GM12801 (cell line): ENCODE data around the gene GPR68.

Experiments
- CTCF ChIP-seq: IDR thresholded peaks from one replicate; pipeline ENCODE4 v1.5.1; 2011; ENCODE audit warnings: control low read depth; ENCODE audit not compliant: insufficient read length; ENCODE audit errors: extremely low read depth

GPR68 gene

DNA sequence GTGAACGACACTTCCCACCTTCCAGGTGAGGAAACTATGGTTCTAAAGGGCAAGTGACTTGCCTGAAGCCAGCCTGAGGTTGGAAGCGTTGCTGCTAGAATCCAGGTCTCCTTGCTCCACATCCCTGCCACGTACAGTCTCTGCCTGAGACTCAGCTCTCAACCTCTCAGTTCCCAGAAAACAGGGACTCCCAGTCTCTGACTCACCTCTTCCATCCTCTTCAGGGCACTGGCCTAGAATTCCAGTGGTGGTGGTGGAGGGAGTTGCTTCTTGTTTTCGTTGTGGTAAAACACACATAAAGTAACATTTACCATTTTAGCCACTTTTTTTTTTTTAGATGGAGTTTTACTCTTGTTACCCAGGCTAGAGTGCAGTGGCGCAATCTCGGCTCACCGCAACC lies 7.3 kb downstream of the GPR68 start:
- no peak for TF ChIP-seq CTCF

- no peak for TF ChIP-seq CTCF
Observed at GRCh38 chr14:91235841-91236240, 8.7 kb downstream of the GPR68 start.

DNA sequence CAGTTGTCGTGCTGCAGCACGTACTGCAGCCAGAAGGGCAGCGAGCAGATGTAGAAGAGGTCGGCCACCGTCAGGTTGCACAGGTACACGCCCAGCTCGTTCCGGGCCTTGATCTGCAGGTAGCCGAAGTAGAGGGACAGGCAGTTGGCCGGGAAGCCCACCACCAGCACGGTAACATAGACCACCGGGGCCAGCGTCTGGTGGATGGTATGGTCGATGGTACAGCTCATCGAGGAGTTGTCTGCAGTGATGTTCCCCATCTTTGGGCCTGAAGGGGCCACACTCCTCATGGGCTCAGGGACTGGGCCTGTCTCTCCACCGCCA lies 9.8 kb downstream of the GPR68 start:
- no peak for TF ChIP-seq CTCF

DNA sequence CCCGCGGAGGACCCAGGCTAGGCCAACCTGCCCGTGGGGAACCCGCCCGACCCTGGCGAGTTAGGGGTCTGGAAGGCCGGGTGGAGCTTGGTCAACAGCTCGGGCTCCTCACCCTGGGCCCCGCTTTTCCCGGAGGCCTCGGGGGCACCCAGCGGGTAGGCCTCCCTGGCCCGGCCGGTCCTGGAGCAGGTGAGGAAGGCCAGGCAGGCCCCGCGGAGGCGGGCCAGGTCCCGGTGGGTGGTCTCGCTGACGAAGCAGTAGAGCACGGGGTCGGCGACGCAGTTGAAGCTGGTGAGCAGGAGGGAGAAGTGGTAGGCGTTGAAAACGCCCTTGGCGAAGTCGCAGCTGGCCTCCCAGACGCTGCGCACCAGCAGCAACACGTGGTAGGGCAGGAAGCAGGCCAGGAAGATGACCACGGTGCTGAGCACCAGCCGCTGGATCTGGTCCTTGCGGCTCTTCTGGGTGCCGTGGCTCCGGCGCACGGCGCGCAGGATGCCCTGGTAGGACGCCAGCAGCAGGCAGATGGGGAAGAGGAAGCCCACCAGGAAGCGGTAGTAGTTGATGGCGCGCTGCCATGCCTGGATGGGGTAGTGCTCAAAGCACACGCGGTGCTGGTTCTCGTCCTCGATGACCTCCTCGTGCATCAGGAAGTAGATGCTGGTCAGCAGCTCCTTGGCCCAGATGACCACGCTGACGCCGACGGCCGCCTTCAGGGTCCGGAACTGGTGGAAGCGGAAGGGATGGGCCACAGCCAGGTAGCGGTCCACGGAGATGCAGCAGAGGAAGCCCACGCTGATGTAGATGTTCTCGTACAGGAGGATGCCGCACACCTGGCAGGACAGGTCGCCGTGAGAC lies 10.3 kb downstream of the GPR68 start:
- TF ChIP-seq CTCF: no peak

GRCh38 chr14:91232603-91233002 lies 11.9 kb downstream of the GPR68 start:
- TF ChIP-seq CTCF: no peak

DNA sequence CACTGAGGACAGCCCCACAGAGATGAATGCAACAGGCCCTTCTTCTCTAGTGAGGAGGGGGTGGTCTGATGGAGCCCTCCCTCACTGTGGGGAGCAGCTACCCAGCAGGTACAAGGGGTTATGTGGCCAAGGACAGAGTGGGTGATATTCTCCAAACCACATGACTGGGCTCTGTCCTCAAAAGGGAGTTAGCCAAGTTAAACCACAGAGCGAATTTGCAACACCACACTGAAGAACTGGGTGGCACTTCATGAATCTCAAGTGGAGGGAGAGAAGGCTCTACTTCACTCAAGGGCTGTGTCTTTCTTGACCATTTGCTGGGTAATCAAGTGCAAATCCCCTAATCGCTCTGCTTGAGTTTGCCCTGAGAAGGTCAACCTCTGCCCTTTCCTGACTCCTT lies 12.5 kb downstream of the GPR68 start:
- no peak for TF ChIP-seq CTCF

- TF ChIP-seq CTCF: no peak
Observed at GRCh38 chr14:91231446-91231845, 13.1 kb downstream of the GPR68 start.
